PFSK-1 (cell line): ENCODE data around the gene ATG12.

ENCODE experiments used
- FOXP2 ChIP-seq: optimal IDR thresholded peaks from 2 replicates; pipeline ENCODE3; 2011; ENCODE audit warnings: borderline replicate concordance, control low read depth, inconsistent platforms; ENCODE audit not compliant: insufficient read depth; ENCODE audit errors: extremely low read length, extremely low read depth
- POLR2AphosphoS5 ChIP-seq: IDR thresholded peaks from 2 replicates; pipeline ENCODE4 v1.6.1; 2012; ENCODE audit warnings: low read depth, mild to moderate bottlenecking, control low read depth, low read length, moderate library complexity
- SIN3A ChIP-seq: IDR thresholded peaks from 2 replicates; pipeline ENCODE4 v1.6.1; 2012; ENCODE audit warnings: mild to moderate bottlenecking, low read length, moderate library complexity, borderline replicate concordance; ENCODE audit not compliant: insufficient read depth
- TAF1 ChIP-seq: IDR thresholded peaks from 2 replicates; pipeline ENCODE4 v1.6.1; 2012; ENCODE audit warnings: low read length, control low read depth, borderline replicate concordance; ENCODE audit not compliant: insufficient read depth
- TF ChIP-seq, protein P1 (sequence below), 2 experiments: IDR thresholded peaks; 2 replicates each; pipeline versions ENCODE4 v1.6.1 to v1.8.0; 2011 to 2012; ENCODE audit warnings: low read depth in 2 of 2, low read length in 2 of 2, control low read depth in 1 of 2, inconsistent platforms in 1 of 2, mild to moderate bottlenecking in 1 of 2, moderate library complexity in 1 of 2; ENCODE audit not compliant: insufficient read depth in 1 of 2

ATG12 gene

DNA sequence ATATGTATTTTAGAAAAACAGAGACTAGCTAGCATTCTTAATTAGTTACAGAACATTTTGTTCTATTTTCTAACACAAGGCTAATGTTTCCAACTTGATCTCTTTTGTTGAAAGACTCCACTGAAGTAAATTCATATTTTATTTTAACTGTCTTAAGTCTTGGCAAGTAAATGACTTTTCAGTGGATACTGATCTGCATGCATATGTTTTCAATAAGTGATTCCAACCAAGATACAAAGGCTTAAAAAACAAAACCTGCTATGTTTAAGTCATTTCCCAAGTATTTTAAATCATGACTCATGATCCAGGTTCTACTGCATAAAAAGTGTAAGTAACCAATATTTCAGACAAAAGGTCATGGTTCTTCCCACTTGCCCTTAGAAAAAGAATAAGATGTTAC lies 30.6 kb downstream of the ATG12 start:
- no peak for TF ChIP-seq FOXP2
- TF ChIP-seq, protein P1, sequence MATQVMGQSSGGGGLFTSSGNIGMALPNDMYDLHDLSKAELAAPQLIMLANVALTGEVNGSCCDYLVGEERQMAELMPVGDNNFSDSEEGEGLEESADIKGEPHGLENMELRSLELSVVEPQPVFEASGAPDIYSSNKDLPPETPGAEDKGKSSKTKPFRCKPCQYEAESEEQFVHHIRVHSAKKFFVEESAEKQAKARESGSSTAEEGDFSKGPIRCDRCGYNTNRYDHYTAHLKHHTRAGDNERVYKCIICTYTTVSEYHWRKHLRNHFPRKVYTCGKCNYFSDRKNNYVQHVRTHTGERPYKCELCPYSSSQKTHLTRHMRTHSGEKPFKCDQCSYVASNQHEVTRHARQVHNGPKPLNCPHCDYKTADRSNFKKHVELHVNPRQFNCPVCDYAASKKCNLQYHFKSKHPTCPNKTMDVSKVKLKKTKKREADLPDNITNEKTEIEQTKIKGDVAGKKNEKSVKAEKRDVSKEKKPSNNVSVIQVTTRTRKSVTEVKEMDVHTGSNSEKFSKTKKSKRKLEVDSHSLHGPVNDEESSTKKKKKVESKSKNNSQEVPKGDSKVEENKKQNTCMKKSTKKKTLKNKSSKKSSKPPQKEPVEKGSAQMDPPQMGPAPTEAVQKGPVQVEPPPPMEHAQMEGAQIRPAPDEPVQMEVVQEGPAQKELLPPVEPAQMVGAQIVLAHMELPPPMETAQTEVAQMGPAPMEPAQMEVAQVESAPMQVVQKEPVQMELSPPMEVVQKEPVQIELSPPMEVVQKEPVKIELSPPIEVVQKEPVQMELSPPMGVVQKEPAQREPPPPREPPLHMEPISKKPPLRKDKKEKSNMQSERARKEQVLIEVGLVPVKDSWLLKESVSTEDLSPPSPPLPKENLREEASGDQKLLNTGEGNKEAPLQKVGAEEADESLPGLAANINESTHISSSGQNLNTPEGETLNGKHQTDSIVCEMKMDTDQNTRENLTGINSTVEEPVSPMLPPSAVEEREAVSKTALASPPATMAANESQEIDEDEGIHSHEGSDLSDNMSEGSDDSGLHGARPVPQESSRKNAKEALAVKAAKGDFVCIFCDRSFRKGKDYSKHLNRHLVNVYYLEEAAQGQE (IDR thresholded peaks at IDR 0.05; ENCODE audit: insufficient read depth in 1 of 2, low read depth in 2 of 2, low read length in 2 of 2): no peak
- no peak for TF ChIP-seq SIN3A
- TF ChIP-seq TAF1: no peak
- TF ChIP-seq POLR2AphosphoS5: no peak

DNA sequence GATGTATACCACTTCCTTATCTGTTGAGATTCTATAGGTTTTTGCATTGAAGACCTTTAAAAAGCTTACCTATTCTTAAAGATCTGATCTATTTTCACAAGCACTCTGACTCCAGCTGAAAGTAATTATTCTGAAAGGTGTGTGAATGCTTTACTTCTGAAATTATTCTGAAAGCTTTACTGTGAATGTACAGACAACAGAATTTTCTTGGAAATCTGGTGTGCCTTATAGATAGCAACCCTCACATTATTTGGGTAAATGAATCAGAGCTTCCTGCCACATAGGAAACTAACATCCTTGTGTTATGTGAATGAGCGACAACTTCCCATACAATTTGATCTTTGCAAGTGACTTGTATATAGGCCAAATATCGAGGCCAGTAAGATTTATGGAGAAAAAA lies 31.4 kb downstream of the ATG12 start:
- no peak for TF ChIP-seq SIN3A
- TF ChIP-seq, protein P1 (IDR thresholded peaks at IDR 0.05; ENCODE audit: insufficient read depth in 1 of 2, low read depth in 2 of 2, low read length in 2 of 2): no peak
- no peak for TF ChIP-seq TAF1
- TF ChIP-seq POLR2AphosphoS5: no peak
- no peak for TF ChIP-seq FOXP2

DNA sequence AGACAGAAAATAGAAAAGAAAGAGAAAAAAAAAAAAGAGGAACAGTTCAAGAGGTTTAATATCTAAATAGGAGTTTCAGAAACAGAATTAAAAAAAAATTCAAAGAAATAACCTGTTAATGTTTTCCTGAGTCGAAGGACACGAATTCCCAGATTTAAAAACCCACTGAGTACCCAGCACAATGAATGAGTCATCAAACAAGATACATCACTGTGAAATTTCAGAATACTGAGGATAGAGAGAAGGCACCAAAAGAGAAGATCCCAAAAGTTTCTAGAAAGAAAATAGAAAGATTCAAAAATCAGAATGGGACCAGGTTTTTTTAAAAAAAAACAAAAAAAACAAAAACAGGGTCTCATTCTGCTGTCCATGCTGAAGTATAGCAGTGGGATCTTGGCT lies 33.7 kb downstream of the ATG12 start:
- TF ChIP-seq POLR2AphosphoS5: no peak
- TF ChIP-seq FOXP2: no peak
- no peak for TF ChIP-seq TAF1
- TF ChIP-seq, protein P1 (IDR thresholded peaks at IDR 0.05; ENCODE audit: insufficient read depth in 1 of 2, low read depth in 2 of 2, low read length in 2 of 2): no peak

DNA sequence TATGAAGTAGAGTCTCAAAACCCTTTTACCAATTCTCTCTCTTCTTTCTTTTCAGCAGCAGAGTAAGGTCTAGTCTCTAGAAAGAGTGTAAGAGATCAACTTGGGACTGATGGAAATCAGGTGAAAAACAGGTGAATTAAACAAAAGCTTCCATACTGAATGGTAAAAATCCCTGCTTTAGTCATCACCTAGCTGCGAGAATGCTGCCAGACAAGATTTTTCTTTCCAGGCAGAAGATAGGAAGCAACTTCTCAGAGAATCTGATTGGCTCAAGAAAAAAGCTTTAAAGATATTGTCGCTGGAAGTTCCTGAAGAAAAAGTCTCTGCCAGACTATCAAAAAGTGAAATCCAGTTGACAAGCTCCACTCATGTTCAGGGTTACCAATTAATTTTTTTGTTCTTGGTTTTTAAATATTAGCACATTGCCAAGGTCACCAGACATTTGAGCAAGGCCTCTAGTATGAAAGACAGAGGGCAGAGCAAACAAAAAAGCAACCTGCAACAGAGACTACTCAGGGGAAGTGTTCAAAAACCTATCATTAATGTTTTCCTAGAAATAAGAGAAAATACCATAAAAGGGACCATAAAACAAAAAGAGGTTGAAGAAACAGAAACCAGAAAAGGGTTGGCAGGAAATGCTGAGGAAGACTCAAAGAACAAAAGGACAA lies 34.2 kb downstream of the ATG12 start:
- TF ChIP-seq, protein P1 (IDR thresholded peaks at IDR 0.05; ENCODE audit: insufficient read depth in 1 of 2, low read depth in 2 of 2, low read length in 2 of 2): no peak
- no peak for TF ChIP-seq SIN3A
- TF ChIP-seq POLR2AphosphoS5: no peak

DNA sequence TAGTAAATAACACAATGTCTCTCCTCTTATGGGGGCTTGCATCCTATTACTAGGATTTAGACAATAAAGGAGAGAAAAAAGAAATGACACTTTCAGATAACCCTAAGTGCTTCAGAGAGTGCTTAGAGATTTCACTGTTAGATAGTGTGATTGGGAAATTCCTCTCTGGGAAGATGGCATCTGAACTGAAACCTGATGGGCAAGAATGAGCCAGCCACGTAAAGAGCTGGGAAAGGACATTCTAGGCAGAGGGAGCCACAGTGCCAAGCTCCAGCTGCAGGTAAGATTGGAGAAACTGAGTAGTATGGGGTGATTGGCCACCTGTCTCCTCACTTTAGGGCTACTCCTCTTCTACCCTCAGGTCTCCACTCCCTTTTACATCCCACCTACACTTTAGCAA lies 39.4 kb downstream of the ATG12 start:
- TF ChIP-seq, protein P1 (IDR thresholded peaks at IDR 0.05; ENCODE audit: insufficient read depth in 1 of 2, low read depth in 2 of 2, low read length in 2 of 2): no peak
- no peak for TF ChIP-seq SIN3A
- no peak for TF ChIP-seq FOXP2
